ENCODE measurements around the gene AOPEP.

Gene AOPEP

GRCh38 chr9:94900222-94901018, 173.9 kb downstream of the AOPEP start:
- peak; percentile 27 to 63 (median 34) for DNase-seq

GRCh38 chr9:94901019-94901363, 174.5 kb downstream of the AOPEP start:
- peak in 1 of 4 experiments; percentile 22 for DNase-seq

GRCh38 chr9:94903961-94904421, 177.5 kb downstream of the AOPEP start:
- no peak for DNase-seq

GRCh38 chr9:94904806-94905205, 178.3 kb downstream of the AOPEP start:
- DNase-seq, result no peak

GRCh38 chr9:94905606-94906005, 179.1 kb downstream of the AOPEP start:
- DNase-seq, result no peak

- DNase-seq, result no peak
These were observed 179.7 kb downstream of the AOPEP start for GRCh38 chr9:94906181-94906580.

- no peak for DNase-seq
These were observed 180.2 kb downstream of the AOPEP start for GRCh38 chr9:94906713-94907112.

GRCh38 chr9:94907264-94907936, 180.9 kb downstream of the AOPEP start:
- no peak for DNase-seq

GRCh38 chr9:94908011-94908563, 181.6 kb downstream of the AOPEP start:
- DNase-seq, result peak; percentile 50 to 68 (median 62)

GRCh38 chr9:94908583-94909249, 182.2 kb downstream of the AOPEP start:
- no peak for DNase-seq

- no peak for DNase-seq
These were observed 182.9 kb downstream of the AOPEP start for GRCh38 chr9:94909250-94909894.

GRCh38 chr9:94909965-94910730, 183.6 kb downstream of the AOPEP start:
- no peak for DNase-seq

GRCh38 chr9:94911211-94911610, 184.7 kb downstream of the AOPEP start:
- no peak for DNase-seq

GRCh38 chr9:94911986-94912635, 185.6 kb downstream of the AOPEP start:
- no peak for DNase-seq

- DNase-seq, result no peak
These were observed 186.3 kb downstream of the AOPEP start for GRCh38 chr9:94912700-94913249.

- no peak for DNase-seq
These were observed 187.1 kb downstream of the AOPEP start for GRCh38 chr9:94913550-94913949.

GRCh38 chr9:94915476-94916450, 189.3 kb downstream of the AOPEP start:
- DNase-seq, result no peak

GRCh38 chr9:94916956-94917355, 190.5 kb downstream of the AOPEP start:
- DNase-seq, result no peak

GRCh38 chr9:94918038-94918753, 191.7 kb downstream of the AOPEP start:
- peak in 2 of 4 experiments; percentile 22 to 25 for DNase-seq
